ENCODE results near the gene WNT7A. TPM values are rescaled to one million over a fixed set of nuclear protein-coding genes. Genes with fewer than 3 reads are reported as not detected.

WNT7A gene
- total and polyA plus RNA-seq, 5 donors: not detected

GRCh38 chr3:13884851-13885703 lies 5.2 kb upstream of the WNT7A start:
- intact Hi-C loops (cut with DNase I): loop anchor here in 1 of 4 donors (10.0 kb wide), 1 partner anchor 230 kb away; no protein-coding TSS in a partner anchor
- DNase-seq: no peak
- H3K27me3 ChIP-seq (ENCODE audit: control insufficient read depth, insufficient read depth): no peaks in the 10 kb centered on the region

DNA sequence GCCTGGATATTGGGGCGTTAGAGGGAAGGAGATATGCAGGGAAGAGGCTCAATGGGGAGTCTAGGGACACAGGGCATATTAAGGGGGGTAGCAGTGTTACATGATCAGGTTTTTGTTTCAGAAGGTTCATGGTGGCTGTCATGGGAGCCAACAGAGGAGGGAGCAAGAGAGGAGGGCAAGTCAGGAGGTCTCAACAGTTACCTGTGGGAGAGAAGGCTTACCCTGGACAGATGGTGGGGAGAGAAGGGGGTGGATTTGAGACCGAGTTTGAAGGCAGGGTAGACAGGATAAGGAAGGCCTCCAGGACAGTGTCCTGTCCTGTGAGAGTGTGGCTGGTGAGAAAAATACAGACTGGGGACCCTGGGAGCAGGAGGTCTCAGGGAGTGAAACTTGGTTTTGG lies 3.8 kb upstream of the WNT7A start:
- H3K4me3 ChIP-seq (ENCODE audit: low read length): no peak overlapping the region
- WGBS: 49% methylated on average over 2 of the region's 2 CpGs

More at GRCh38 chr3:13884851-13885703, 5.2 kb upstream of the WNT7A start:
- H3K4me3 ChIP-seq (ENCODE audit: low read length): no peak overlapping the region
- H3K9me3 ChIP-seq (ENCODE audit: control insufficient read depth, low read length): peaks cover 1% of the 10 kb centered on the region
- 22% methylated on average over 7 of the region's 7 CpGs for WGBS
- ATAC-seq: no peak
- no peaks in the 10 kb centered on the region for H3K4me1 ChIP-seq (ENCODE audit: control insufficient read depth, insufficient read depth, low read length)
- no peak overlapping the region for H3K27ac ChIP-seq (ENCODE audit: low read length)

DNA sequence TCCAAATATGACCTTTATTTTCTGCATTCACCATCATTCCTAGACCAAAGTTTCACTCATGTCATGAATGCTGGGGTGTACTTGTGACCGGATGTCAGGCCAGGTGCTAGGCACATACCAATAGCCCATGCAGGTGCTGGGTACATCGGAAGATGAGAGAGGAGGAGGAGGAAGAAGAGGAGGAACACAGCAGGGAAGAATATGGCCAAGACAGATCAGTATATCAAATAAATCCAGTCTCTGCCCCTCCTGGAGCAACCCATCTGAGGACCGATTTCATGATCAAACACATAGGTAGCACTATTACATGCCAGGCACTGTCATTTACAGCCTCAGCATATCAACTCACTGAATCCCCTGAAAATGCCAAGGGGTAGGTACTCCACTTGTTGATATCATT lies 3.0 kb upstream of the WNT7A start:
- Histone ChIP-seq H3K27me3 (ENCODE audit: control insufficient read depth, insufficient read depth) (no peaks in the 10 kb centered on the region), H3K4me3 (ENCODE audit: low read length) (no peak overlapping the region), H3K9me3 (ENCODE audit: control insufficient read depth, low read length) (peaks cover 1% of the 10 kb centered on the region), H3K27ac (ENCODE audit: low read length) (no peak overlapping the region), H3K4me1 (ENCODE audit: control insufficient read depth, insufficient read depth, low read length) (peaks cover 2% of the 10 kb centered on the region)
- no peak for ATAC-seq
- intact Hi-C loops (cut with DNase I): loop anchor here in 1 of 4 donors (10.0 kb wide), 1 partner anchor 228 kb away; no protein-coding TSS in a partner anchor
- no peak for DNase-seq
- WGBS: 90% methylated on average over 3 of the region's 3 CpGs

More for the DNA sequence above, 3.8 kb upstream of the WNT7A start:
- intact Hi-C loops (cut with DNase I): loop anchor here in 1 of 4 donors (10.0 kb wide), 1 partner anchor 229 kb away; no protein-coding TSS in a partner anchor
- H3K9me3 ChIP-seq (ENCODE audit: control insufficient read depth, low read length): peaks cover 1% of the 10 kb centered on the region
- peaks cover 2% of the 10 kb centered on the region for H3K4me1 ChIP-seq (ENCODE audit: control insufficient read depth, insufficient read depth, low read length)
- ATAC-seq (no peak), DNase-seq (no peak)
- H3K27ac ChIP-seq (ENCODE audit: low read length): no peak overlapping the region
- H3K27me3 ChIP-seq (ENCODE audit: control insufficient read depth, insufficient read depth): no peaks in the 10 kb centered on the region

GRCh38 chr3:13881536-13882410 lies 1.9 kb upstream of the WNT7A start:
- ATAC-seq (no peak), DNase-seq (no peak)
- intact Hi-C loops (cut with DNase I): loop anchor here in 1 of 4 donors (10.0 kb wide), 1 partner anchor 227 kb away; no protein-coding TSS in a partner anchor
- peaks cover 2% of the 10 kb centered on the region for H3K4me1 ChIP-seq (ENCODE audit: control insufficient read depth, insufficient read depth, low read length)
- H3K9me3 ChIP-seq (ENCODE audit: control insufficient read depth, low read length): peaks cover 1% of the 10 kb centered on the region
- WGBS: 74% methylated on average over 7 of the region's 7 CpGs
- H3K27me3 ChIP-seq (ENCODE audit: control insufficient read depth, insufficient read depth): no peaks in the 10 kb centered on the region
- H3K27ac ChIP-seq (ENCODE audit: low read length): no peak overlapping the region
- H3K4me3 ChIP-seq (ENCODE audit: low read length): no peak overlapping the region

DNA sequence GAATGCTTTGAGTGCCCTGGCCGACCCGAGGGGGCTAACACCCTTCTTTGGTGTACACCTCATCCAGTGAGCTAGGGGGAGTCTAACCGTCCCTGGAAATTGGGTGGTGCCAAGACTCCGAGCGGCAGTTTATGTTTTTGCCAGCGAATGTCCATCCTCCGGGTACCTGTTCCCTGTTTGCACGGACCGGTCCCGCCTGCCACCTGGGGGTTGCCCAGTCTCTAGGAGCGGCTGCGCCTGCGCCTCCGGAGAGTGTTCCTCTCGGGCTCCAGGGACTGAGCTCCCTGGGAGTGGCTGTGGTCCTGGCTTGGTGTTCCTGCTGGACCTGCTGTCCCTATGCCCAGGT lies 913 bp upstream of the WNT7A start:
- ATAC-seq: no peak
- H3K4me3 ChIP-seq (ENCODE audit: low read length): no peak overlapping the region
- no peak for DNase-seq
- WGBS: 4% methylated on average over 15 of the region's 15 CpGs
- no peaks in the 10 kb centered on the region for H3K27me3 ChIP-seq (ENCODE audit: control insufficient read depth, insufficient read depth)
- peaks cover 1% of the 10 kb centered on the region for H3K9me3 ChIP-seq (ENCODE audit: control insufficient read depth, low read length)
- H3K27ac ChIP-seq (ENCODE audit: low read length): no peak overlapping the region
- intact Hi-C loops (cut with DNase I): loop anchor here in 1 of 4 donors (10.0 kb wide), 1 partner anchor 226 kb away; no protein-coding TSS in a partner anchor
- peaks cover 2% of the 10 kb centered on the region for H3K4me1 ChIP-seq (ENCODE audit: control insufficient read depth, insufficient read depth, low read length)

GRCh38 chr3:13879102-13879945 lies 547 bp downstream of the WNT7A start:
- peaks cover 1% of the 10 kb centered on the region for H3K9me3 ChIP-seq (ENCODE audit: control insufficient read depth, low read length)
- intact Hi-C loops (cut with DNase I): loop anchor here in 1 of 4 donors (2.0 kb wide), 1 partner anchor 221 kb away; no protein-coding TSS in a partner anchor
- peaks cover 2% of the 10 kb centered on the region for H3K4me1 ChIP-seq (ENCODE audit: control insufficient read depth, insufficient read depth, low read length)
- H3K4me3 ChIP-seq (ENCODE audit: low read length): peak overlapping the region; percentile 3
- DNase-seq (peak in 2 of 3 donors; percentile 58 to 59), ATAC-seq (no peak)
- no peaks in the 10 kb centered on the region for H3K27me3 ChIP-seq (ENCODE audit: control insufficient read depth, insufficient read depth)
- no peak overlapping the region for H3K27ac ChIP-seq (ENCODE audit: low read length)
- under 1% methylated on average over 64 of the region's 64 CpGs for WGBS

- ATAC-seq (peak in 1 of 2 donors; percentile 11), DNase-seq (no peak)
- no peaks in the 10 kb centered on the region for H3K27me3 ChIP-seq (ENCODE audit: control insufficient read depth, insufficient read depth)
- peaks cover 1% of the 10 kb centered on the region for H3K9me3 ChIP-seq (ENCODE audit: control insufficient read depth, low read length)
- WGBS: under 1% methylated on average over 66 of the region's 66 CpGs
- peak overlapping the region; percentile 18 for H3K4me3 ChIP-seq (ENCODE audit: low read length)
- H3K27ac ChIP-seq (ENCODE audit: low read length): no peak overlapping the region
- H3K4me1 ChIP-seq (ENCODE audit: control insufficient read depth, insufficient read depth, low read length): peaks cover 2% of the 10 kb centered on the region
- intact Hi-C loops (cut with DNase I): loop anchor here in 1 of 4 donors (2.0 kb wide), 1 partner anchor 220 kb away; no protein-coding TSS in a partner anchor
Observed at GRCh38 chr3:13878281-13879101, 1.4 kb downstream of the WNT7A start.

DNA sequence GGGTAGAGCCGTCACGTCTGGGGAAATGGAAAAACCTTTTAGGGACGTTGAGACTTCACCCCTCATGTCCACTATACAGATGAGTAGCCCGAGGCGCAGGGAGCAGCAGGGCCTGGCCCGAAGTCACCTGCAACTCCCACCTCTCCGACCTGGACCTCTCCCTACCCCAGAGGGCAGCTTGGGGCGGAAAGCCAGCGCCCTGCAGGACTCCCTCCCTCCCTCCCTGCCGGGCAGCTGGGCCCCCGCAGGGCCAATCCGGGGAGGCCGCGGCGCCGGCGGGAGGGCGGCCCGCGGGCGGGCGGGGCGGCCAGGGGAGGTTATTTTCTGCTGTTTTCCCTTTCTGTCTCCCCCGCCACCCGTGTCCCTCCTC lies 2.0 kb downstream of the WNT7A start:
- WGBS: 5% methylated on average over 25 of the region's 25 CpGs
- Histone ChIP-seq H3K27me3 (ENCODE audit: control insufficient read depth, insufficient read depth) (no peaks in the 10 kb centered on the region), H3K4me3 (ENCODE audit: low read length) (peak overlapping the region; percentile 18), H3K9me3 (ENCODE audit: control insufficient read depth, low read length) (peaks cover 1% of the 10 kb centered on the region), H3K27ac (ENCODE audit: low read length) (no peak overlapping the region), H3K4me1 (ENCODE audit: control insufficient read depth, insufficient read depth, low read length) (peaks cover 2% of the 10 kb centered on the region)
- intact Hi-C loops (cut with DNase I): loop anchor here in 1 of 4 donors (2.0 kb wide), 1 partner anchor 219 kb away; no protein-coding TSS in a partner anchor
- DNase-seq (no peak), ATAC-seq (no peak)

DNA sequence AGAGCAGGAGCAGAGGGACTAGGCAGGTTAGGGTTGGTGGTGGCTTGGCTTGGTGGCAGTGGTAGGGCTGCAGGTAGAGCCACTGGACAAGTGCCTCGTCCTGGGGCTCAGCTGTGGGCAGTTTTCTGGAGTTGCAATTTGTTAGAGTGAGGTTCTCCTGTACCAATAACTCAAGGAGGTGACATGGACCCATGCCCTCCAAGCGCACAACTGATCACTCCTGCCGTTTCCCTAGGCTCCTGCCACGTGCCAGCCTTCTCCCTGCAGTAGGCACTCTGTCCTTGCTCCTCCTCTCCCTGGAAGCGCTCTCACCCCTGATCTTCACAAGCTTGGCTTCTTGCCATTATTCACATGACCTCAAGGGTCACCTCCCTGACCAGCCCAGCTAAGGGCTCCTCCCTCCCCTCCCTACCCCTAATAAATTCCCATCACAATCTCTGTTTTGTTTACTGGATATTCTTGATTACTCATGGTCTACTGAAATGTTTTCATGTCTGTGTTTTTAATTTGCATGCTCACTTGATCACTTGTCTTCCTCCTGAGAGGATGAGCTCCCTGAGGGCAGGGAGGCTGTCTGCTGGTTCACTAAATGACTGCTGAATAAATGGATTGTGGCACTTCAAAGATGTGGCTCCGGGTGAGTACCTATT lies 3.3 kb downstream of the WNT7A start:
- ATAC-seq: no peak
- Histone ChIP-seq H3K27me3 (ENCODE audit: control insufficient read depth, insufficient read depth) (no peaks in the 10 kb centered on the region), H3K4me3 (ENCODE audit: low read length) (no peak overlapping the region), H3K4me1 (ENCODE audit: control insufficient read depth, insufficient read depth, low read length) (peaks cover 2% of the 10 kb centered on the region), H3K27ac (ENCODE audit: low read length) (no peak overlapping the region), H3K9me3 (ENCODE audit: control insufficient read depth, low read length) (no peaks in the 10 kb centered on the region)
- 59% methylated on average over 6 of the region's 6 CpGs for WGBS
- DNase-seq: no peak
- intact Hi-C loops (cut with DNase I): no loop called here

Measured in right cardiac atrium (tissue), 5 donors.